GM21529 (cell line): ENCODE results near the gene RNF166.
A peak's percentile ranks its signal among the peaks of the same experiment; 100 is the strongest.

Experiments used
- ATAC-seq: cut with Tn5 transposase; IDR thresholded peaks from one replicate; pipeline ENCODE4 v1.9.1; 2021; ENCODE audit not compliant: unreplicated experiment

Gene RNF166, protein sequence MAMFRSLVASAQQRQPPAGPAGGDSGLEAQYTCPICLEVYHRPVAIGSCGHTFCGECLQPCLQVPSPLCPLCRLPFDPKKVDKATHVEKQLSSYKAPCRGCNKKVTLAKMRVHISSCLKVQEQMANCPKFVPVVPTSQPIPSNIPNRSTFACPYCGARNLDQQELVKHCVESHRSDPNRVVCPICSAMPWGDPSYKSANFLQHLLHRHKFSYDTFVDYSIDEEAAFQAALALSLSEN

DNA sequence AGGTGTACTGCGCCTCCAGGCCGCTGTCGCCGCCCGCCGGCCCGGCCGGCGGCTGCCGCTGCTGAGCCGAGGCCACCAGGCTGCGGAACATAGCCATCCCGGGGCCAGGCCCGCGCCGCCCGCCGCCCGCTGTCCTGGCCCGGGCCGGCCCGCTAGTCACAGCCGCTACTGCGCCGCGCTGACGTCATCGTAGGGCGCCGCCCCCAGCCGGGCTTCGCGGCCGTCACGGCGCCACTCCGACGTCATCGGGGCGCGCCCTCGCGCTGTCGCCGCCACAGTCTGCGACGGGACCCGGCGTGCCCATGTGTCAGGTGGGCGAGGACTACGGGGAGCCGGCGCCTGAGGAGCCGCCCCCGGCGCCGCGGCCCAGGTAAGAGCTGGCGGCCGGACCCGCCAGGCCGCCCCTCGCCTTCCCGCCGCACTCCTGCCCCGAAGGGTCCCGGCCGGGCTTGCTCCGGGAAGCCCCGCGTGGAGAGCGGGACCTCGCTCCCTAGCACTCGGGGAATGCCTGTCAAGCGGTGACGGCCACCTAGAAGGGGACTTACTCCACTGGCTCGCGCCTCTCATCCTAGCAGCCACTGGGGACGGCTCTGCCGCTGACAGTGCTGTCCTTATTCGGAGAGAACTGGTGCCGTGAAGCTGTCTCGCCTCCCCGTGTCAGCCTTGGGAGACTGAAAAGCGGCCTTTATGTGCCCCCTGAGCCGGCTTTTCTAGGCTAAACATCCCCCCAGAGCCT, at the start of gene RNF166, which contains the start of gene CTU2:
Gene RNF166 (minus strand): TSS at position 180 of the 736 bp plus-strand sequence. CDS start 83 bp downstream, at position 97.
Gene CTU2 (plus strand): TSS at position 275 of the 736 bp plus-strand sequence. CDS start 28 bp downstream, at position 303.
- ATAC-seq, result peak; percentile 55

DNA sequence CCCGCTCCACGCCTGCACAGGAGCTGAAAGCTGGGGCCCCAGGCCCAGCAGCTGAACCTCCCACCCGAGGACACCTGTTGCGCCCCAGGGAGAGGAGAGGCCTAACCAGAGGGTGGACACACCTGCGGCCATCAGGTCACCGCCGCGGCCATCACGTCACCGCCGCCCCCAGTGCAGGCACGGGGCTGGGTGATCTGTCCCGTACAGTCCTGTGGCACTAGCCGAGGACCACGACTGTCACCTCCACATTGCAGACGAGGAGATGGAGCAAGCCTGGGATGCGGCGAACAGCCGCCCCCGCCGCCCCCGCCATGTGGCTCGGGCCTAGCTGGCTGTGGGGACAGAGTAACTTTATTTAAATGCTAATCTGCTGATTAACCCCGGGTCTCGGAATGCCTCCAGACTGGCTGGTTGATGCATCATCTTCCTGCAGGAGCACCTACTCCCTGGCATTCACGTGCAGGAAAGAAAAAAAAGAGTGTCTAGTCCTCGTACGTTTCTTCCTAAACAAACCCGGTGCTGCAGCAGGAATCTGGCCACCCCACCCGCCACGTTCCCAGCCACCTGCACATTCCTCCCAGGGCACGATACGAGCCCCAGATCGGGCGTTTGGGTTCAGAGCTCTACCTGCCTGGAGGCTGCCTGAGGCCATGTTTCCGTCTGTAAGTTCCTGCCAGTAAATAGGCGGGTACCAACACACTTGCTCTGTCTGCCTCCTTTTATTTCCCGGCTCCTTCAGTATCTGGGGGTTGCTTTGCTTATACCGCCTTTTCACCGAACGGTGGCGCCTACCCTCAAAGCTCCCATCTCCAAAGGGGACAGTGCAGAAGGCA, 48.9 kb upstream of the RNF166 start:
- no peak for ATAC-seq

DNA sequence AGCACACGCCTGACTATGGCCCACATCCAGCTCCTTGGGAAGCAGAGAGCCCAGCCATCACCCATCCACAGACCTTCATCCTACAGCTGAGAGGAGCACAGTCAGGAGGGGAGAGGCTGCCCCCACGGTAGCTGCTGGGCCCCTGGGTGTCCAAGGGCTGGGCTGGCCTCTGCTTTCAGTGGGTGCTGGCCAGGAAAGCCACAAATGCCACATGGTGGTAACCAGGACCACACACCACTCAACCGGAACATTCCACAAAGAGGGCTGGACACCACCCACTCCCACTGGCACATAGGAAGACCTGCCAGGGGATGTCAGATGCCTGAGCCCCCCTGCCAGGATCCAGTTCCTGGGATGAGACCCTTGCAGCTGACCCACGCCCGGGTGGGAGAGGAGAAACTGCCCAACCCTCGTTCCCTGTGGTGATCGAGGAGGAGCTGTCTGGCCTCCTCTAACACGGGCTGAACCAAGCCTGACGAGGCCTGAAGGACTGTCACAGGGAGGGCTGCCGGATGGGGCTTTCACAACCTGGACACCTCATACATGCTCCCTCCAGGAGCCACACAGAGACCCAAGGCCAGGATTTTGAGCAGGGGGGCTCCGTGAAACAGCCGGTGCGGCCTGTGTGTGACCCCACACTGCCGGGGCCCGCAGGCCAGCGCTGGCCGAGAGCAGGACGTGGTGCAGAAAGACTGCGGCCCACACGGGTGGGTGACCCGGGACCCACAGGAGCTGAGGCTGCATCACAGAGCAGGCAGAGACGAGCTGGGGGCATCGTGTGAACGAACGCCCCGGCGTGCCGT, 48.1 kb upstream of the RNF166 start:
- ATAC-seq, result no peak

DNA sequence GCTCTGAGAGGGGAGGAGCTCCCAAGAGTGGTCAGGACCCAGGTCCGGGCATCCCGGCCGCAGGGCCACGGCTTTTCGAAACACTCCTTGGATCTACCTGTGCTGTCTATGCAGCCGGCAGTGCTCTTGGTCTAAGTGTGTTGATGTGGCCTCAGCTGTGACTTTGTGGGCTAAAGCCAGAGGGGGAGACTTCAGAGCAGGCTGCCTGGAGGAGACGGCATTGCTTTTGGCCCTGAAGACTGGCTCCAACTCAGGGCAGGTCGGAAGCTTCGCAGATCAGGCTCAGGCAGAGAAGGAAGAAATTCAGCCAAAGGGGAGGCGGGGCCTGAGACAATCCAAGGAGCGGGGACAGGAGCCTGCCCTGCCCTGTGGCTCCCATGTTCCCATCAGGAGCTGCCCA, 47.4 kb upstream of the RNF166 start:
- no peak for ATAC-seq

DNA sequence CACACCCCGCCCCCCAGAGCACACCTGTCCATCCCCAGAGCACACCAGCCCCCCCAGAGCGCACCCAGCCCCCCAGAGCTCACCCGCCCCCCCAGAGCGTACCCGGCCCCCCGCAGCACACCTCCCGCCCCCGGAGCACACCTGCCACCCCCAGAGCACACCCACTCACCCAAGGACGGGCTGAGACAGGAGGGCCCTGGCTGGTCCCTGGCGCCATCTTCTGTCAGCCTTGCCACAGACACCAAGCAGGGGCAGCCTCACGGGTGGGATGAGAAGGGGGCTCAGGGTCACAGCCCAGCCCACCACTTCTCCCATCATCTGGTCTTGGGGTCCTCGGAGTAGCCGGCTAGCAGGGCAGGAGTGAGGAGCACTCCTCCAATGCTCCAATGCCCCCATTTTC, 47.0 kb upstream of the RNF166 start:
- no peak for ATAC-seq

DNA sequence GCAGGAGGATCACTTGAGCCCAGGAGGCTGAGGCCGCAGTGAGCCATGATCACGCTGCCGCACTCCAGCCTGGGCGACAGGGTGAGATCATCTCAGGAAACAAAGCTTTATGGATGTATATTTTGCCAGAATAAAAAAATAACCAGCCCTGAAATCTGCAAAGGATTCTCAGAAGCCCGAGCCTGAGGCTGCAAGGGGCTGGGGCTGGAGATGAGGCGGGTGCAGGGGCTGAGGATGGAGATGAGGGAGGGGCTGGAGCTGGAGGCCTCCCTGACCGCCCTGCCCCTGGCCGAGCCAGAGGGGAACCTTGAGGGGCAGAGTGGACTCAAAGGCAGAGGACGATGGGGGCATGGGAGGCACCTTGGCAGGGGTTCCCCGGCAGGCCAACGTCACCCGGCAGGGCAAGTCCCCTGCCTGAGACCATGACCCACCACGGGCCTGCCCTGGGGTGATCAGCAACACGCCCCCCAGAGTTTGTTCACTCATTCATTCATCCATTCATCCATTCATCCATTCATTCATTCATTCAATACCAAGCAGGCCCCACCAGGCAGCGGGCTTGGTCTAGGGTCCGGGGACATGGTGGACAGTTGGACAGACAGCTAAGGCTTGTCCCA, 46.3 kb upstream of the RNF166 start:
- no peak for ATAC-seq

DNA sequence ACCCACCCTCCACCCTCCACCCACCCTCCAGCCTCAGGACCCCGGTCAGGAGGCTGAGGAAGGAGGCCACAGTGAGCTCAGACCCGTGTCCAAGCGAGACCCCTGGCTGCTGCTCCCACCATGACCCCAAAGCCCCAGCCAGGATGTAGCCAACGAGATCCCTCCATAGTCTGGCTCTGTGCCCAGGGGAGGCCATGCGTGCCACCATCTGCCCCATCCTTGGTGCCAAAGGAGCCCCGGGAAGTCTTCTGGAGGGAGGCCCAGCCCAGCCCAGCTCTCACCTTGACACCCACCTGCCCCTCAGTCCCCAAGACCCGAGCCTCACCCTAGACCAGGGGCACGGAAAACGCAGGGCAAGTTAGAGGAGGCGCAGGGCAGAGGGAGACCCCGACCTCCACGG, 44.6 kb upstream of the RNF166 start:
- no peak for ATAC-seq

DNA sequence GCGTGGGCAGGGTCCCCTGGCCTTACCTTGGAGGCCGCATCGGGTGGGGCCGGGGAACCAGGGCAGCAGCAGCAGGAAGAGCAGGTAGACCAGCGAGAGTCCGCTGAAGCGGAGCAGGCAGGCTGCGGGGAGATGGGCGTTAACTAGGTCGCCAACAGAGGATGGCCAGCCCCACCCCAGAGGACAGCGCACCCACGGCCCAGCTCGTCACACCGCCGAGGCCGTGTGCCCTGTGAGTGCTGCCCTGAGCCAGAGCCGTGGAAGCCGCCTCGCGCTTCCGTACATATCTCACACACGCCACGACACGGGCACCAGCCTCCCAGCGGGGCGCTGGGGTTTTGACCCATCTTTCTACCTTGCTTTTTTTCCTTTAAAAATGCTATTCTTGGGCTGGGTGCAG, 43.1 kb upstream of the RNF166 start:
- no peak for ATAC-seq

DNA sequence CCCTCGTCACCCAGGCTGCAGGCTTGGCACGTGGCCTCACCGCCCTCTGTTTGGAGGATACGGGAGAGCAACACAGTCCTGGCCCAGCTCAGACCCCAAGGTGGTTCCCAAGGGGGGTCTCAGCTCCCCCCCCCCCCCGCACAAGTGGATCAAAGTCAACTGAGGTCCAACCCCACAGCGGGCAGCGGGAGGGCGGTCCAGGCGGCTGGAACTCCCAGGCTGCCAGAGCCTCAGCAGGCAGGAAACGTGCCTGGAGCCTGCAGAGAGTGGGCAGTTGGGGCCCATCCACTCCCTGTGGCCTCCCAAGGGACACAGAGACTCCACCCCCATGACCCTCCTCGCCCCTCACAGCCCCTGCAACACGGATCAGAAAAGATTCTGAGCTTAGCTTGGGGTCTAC, 42.2 kb upstream of the RNF166 start:
- no peak for ATAC-seq

DNA sequence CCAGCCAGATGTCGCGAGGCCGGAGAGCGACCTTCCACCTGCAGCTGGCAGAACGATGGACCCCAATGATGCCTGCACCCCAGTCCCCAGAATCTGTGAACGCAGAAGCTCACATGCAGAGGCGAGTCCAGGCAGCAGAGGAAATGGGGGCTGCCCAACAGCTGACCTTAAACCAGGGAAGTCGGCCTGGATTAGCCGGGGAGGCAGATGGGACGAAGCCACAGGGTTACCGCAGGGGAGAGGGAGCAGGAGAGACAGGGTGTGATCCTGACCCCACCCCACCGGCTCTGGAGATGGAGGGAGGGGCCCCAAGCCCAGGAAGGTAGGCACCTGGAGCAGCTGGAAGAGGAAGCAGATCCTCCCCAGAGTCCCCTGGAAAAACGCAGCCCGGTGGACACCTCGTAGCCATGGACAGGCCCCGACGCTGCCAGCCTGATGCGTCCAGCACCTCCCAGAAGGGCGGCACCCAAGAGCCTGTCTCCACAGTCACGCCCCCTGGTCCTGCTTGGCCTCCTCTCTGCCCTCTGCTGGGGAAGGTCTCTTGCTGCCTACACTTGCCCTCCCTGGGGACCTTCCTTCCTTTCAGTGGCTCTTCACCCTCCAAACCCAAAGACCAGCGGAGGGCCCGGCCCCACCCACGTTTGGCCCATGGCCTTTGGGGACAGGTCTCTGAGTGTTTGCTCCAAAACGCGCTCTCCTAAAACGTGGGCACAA, 41.5 kb upstream of the RNF166 start:
- ATAC-seq, result no peak

DNA sequence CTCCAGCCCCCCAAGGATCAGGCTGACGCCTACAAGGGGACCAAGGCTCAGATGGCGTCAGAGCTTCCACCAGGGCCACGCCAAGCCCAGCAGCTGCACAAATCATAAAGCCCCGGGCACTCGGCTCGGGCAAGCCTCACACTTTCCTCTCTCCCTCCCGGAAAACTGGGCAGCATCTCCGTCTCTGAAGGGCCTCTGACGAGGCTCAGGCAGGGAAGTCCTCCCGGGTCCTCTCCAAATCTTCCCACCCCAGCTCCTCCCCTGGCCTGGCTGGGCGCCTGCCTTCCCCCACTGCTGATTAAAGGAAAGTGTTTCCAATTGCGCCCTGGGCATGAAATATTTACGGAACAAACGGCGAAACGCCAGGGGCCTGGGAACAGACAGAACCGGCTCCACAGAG, 40.3 kb upstream of the RNF166 start:
- ATAC-seq, result no peak

DNA sequence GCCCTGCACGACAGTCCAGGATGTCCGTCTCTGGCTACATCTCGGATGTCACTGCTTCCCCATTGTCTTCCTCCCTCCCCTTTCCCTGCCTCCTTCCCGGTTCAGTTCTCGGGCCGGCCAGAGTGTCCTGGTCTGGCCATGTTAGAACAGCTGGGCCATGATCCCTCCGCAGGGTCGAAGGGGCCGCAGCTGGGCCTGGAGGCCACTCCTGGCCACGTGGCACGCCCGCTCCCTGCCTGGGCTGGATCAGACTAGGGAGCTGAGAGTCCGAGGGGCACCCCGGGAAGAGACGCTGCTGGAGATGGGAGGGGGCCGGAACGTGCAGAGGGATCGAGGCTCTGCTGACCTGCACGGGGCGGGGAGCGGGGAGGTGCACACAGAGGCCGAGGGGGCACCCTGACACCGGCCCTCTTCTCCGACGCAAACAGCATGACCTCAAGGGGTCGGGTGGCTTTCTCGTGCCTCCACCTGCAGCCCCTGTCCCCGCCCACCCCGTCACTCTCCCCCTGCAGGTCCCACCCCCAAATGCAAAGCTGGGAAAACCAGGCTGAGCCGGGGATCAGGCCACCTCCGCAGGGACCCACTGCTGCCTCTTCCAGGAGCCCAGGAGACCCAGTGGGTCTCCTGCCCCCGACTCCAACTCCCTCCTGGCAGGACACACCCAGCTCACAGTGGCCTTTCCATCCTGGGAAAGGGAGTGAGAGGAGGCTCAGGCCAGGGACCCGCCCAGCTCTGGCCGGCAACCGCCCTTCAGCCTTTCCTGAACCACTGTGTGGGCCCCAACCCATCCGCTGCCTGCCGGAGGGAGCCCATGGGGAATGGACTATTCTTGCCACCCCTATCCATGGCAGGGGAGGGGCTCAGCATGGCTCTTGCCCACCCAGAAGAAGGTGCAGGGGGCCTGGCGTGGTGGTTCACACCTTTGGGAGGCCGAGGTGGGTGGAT, 38.6 kb upstream of the RNF166 start:
- ATAC-seq, result no peak

DNA sequence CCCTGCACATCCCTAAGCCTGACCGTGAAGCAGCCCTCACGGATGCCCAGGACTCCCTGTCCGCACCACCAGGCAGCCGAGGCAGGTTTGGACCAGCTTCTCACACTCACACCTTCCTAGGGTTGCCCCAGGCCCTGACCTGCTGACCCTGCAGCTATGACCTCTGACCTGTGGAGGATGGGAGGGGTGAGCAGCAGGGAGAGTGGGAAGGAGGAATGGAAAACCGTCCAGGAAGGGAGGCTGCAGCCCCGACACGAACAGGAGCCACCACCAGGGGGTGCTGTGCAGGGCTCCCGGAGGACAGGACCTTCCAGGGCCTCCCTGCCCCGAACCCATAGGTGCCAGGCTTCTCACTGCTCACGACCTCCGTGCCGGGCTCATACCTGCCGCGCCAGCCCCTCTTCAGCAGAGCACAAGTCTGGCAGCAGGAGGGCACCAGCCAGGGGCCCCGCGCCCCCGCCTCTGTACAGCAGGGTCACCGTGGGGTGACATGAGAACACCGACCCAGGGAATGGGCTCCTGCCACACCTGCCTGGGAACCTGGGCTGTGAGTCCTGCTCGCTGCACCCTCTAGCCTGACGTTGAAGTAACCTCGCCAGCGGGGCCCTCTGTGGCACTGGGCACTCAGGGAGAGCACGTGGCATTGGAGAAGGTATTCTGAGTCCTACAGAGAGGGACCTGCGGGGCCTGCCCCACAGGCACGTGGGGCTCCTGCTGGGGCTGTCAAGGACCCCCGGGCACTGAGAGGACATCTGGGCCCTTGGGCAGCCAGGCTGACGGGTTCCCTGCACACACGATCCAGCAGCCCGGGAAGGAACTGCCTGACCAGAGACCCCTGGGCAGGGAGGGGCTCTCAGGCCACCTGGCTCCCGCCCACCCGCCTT, 37.7 kb upstream of the RNF166 start:
- ATAC-seq, result no peak

DNA sequence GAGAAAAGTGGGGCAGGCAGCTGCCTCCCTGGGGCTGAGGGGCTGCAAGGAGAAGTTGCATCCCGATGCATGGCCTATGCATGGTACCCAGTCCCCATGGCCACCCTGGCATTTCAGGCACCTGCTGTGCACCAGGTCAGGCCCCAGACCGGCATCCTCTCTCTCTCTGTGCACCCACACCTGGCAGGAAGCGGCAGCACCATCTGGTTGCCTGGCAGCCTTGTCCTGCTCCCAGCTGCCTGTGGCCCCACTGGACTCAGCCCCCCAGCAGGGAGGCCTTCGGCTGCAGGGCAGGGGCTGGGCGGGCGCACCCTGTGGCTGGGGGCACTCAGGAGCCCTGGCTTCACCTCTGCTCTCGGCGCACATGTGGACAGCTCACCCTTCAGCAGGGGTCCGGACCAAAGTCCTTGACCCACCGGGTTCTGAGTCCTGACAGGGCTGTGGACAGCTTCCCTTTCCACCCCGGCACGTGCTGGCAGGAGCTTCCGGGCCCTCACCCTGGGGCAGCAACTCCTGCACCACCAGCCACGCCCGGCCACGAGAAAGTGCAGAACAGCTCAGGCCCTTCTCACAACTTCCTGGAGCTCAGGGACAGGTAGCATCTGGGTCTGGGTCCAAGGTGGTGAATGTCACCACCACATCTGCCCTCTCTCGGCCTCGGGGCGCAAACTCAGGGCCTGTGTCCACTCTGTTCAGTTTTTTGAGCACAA, 36.8 kb upstream of the RNF166 start:
- ATAC-seq, result no peak

DNA sequence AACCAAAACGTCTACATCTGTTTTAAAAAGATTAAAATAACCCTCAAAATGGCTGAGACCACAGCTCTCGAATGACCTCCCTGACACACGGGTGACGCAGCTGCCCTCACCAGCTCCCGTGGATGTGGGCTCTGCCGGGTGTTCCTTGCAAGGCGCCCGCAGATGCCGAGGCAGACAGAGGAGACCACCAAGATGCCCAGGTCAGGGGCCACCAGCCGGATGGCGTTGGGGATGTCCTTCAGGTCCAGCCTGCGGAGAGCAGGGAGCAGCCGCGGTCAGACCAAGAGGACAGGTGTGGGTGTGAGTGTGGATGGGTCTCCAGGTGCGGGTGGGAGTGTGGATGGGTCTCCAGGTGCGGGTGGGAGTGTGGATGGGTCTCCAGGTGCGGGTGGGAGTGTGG, 35.2 kb upstream of the RNF166 start:
- no peak for ATAC-seq

DNA sequence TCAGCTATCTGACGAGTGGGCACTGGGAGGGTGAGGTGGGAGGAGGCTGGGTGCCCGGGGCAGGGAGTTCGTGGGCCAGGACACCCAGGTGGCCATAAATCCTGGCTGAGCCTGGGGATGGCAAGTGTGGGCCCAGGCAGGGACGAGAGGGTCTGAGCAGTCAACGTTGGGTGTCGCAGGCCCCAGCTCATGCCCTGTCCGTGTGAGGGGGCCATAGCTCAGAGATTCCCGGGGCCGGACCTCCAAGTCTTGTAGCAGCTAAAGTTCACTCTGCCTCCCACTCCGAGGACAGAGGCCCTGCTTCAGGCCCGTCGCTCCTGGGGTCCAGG, 34.5 kb upstream of the RNF166 start:
- no peak for ATAC-seq

DNA sequence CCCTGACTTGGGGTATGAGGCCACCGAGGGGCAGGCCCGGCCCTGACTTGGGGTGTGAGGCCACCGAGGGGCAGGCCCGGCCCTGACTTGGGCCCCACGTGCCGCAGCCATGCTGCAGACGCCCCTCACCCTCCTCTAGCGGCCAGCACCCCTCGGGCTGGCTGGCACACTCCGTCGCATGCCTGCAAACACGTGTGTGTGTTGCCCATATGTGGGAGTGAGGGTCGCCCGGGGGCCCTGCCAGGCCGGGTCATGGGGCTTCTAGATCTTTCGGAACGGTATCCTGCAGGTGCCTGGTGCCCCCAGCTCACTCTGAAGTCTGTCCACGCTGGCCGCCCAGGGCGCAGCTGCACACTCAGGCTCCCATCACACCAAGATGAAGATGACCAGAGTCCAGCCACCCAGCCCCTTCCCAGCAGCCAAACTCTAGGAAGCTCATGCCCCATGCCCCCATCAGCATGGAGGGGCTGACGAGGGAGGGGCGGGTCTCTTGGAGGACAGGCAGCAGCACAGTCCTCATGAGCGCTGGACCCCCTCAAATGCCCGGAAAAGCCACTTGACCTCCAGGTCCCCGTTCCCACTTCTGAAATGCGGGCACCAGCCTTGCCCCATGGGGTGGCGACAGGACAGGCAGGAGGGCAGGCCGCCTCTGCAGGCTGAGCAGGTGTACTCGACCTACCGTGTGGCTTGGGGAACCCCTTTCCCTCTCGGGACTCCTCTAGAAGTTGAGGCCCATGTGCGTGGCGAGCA, 33.9 kb upstream of the RNF166 start:
- no peak for ATAC-seq
